KG1 (cell line): ENCODE results near the gene LARP1.
"Not testable (repeated sequence)": the region's sequence is repeated elsewhere in the genome, so short reads cannot be mapped to it uniquely, and the experiment has no call there.

Experiments used
- DNase-seq: peaks from one replicate; lab custom pipeline; 2025; lab: John Stamatoyannopoulos, UW

LARP1 gene

GRCh38 chr5:154734370-154735248, 20.6 kb upstream of the LARP1 start:
- no peak for DNase-seq

- DNase-seq = not testable (repeated sequence)
These were observed 19.8 kb upstream of the LARP1 start for GRCh38 chr5:154735362-154735761.

- DNase-seq = not testable (repeated sequence)
These were observed 18.8 kb upstream of the LARP1 start for GRCh38 chr5:154736372-154736771.

- DNase-seq = no peak
These were observed 17.4 kb upstream of the LARP1 start for GRCh38 chr5:154737667-154738320.

GRCh38 chr5:154740483-154740882, 14.7 kb upstream of the LARP1 start:
- no peak for DNase-seq

GRCh38 chr5:154740957-154741356, 14.2 kb upstream of the LARP1 start:
- DNase-seq = no peak

- DNase-seq = no peak
These were observed 13.8 kb upstream of the LARP1 start for GRCh38 chr5:154741415-154741814.

GRCh38 chr5:154743812-154744211, 11.4 kb upstream of the LARP1 start:
- no peak for DNase-seq

GRCh38 chr5:154745349-154745748, 9.8 kb upstream of the LARP1 start:
- DNase-seq = no peak

GRCh38 chr5:154749491-154749890, 5.7 kb upstream of the LARP1 start:
- DNase-seq = no peak

- not testable (repeated sequence) for DNase-seq
These were observed 4.5 kb upstream of the LARP1 start for GRCh38 chr5:154750641-154751040.

- DNase-seq = no peak
These were observed 3.3 kb upstream of the LARP1 start for GRCh38 chr5:154751854-154752253.

GRCh38 chr5:154753792-154754191, 1.4 kb upstream of the LARP1 start:
- no peak for DNase-seq

GRCh38 chr5:154754460-154755360, 467 bp upstream of the LARP1 start:
- DNase-seq = peak; percentile 90

- DNase-seq = no peak
These were observed 1.1 kb downstream of the LARP1 start for GRCh38 chr5:154756009-154756867.

GRCh38 chr5:154756868-154757813, 2.0 kb downstream of the LARP1 start:
- no peak for DNase-seq

- DNase-seq = no peak
These were observed 2.7 kb downstream of the LARP1 start for GRCh38 chr5:154757814-154758406.

- DNase-seq = no peak
These were observed 3.3 kb downstream of the LARP1 start for GRCh38 chr5:154758493-154758892.

GRCh38 chr5:154758977-154759376, 3.8 kb downstream of the LARP1 start:
- DNase-seq = no peak

- DNase-seq = not testable (repeated sequence)
These were observed 4.7 kb downstream of the LARP1 start for GRCh38 chr5:154759868-154760267.
